Fibroblast of lung (primary cell): ENCODE data around the gene NAA50. TPM values are rescaled to one million over a fixed set of nuclear protein-coding genes. Genes with fewer than 3 reads are reported as not detected.
A peak's percentile ranks its signal among the peaks of the same experiment; 100 is the strongest.

Experiments used
- DNase-seq, 2 donors: peaks; one replicate each; pipeline versions ENCODE4 v3.0.0 to v3.0.0-alpha.2; 2010; ENCODE audit warnings: low read depth in 2 of 2
- H2AFZ ChIP-seq: 2 replicates; pipeline ENCODE4 v1.5.1; 2012; ENCODE audit warnings: low read length, control low read depth, inconsistent platforms
- H3K27ac ChIP-seq: 2 replicates; pipeline ENCODE4 v1.5.1; 2011; ENCODE audit warnings: low read length, control low read depth; ENCODE audit not compliant: insufficient read depth
- H3K27me3 ChIP-seq: 2 replicates; pipeline ENCODE4 v1.5.1; 2011; ENCODE audit warnings: mild to moderate bottlenecking, low read length; ENCODE audit not compliant: control insufficient read depth, insufficient read depth
- H3K36me3 ChIP-seq: 2 replicates; pipeline ENCODE4 v1.5.1; 2011; ENCODE audit warnings: low read length; ENCODE audit not compliant: control insufficient read depth, insufficient read depth
- H3K4me1 ChIP-seq: 2 replicates; pipeline ENCODE4 v1.5.1; 2011; ENCODE audit warnings: low read length; ENCODE audit not compliant: control insufficient read depth, insufficient read depth; ENCODE audit errors: extremely low read depth
- H3K4me2 ChIP-seq: 2 replicates; pipeline ENCODE4 v1.5.1; 2011; ENCODE audit warnings: low read length, control low read depth; ENCODE audit not compliant: insufficient read depth; ENCODE audit errors: extremely low read depth
- H3K4me3 ChIP-seq, 4 experiments: fragments of 200-600 bp in 1 of 4; sonication (generic) in 1 of 4; replicated peaks in 1 of 4; 2 replicates each; pipeline ENCODE4 v1.5.1; 2011 to 2016; ENCODE audit warnings: low read length in 4 of 4, low read depth in 3 of 4, mild to moderate bottlenecking in 3 of 4, control low read depth in 2 of 4, inconsistent platforms in 1 of 4, mixed read lengths in 1 of 4; ENCODE audit not compliant: insufficient read depth in 1 of 4; ENCODE audit errors: control extremely low read depth in 1 of 4
- H3K79me2 ChIP-seq: 2 replicates; pipeline ENCODE4 v1.5.1; 2012; ENCODE audit warnings: mild to moderate bottlenecking, low read length, inconsistent platforms; ENCODE audit not compliant: control insufficient read depth, insufficient read depth
- H3K9ac ChIP-seq: 2 replicates; pipeline ENCODE4 v1.5.1; 2011; ENCODE audit warnings: mild to moderate bottlenecking, low read length, control low read depth; ENCODE audit not compliant: insufficient read depth
- H3K9me3 ChIP-seq: 2 replicates; pipeline ENCODE4 v1.5.1; 2012; ENCODE audit warnings: low read depth, low read length; ENCODE audit not compliant: control insufficient read depth, insufficient read depth
- H4K20me1 ChIP-seq: 2 replicates; pipeline ENCODE4 v1.5.1; 2011; ENCODE audit warnings: low read length; ENCODE audit not compliant: control insufficient read depth, insufficient read depth; ENCODE audit errors: extremely low read depth
- CTCF ChIP-seq, 2 donors: IDR thresholded peaks in 1 of 2; conservative IDR thresholded peaks in 1 of 2; 1 replicate in 1 of 2; 2 replicates in 1 of 2; pipeline ENCODE4 v1.5.1; 2011 to 2012; ENCODE audit warnings: low read length in 2 of 2, control low read depth in 1 of 2, inconsistent platforms in 1 of 2, low read depth in 1 of 2, mild to moderate bottlenecking in 1 of 2
- EZH2 ChIP-seq: IDR thresholded peaks from 2 replicates; pipeline ENCODE4 v1.5.1; 2012; ENCODE audit warnings: low read length, control low read depth, mild to moderate bottlenecking; ENCODE audit errors: missing control alignments
- polyA plus RNA-seq, 2 donors: library from polyadenylated mRNA; depleted of rRNA in 1 of 2; stranded (reverse) in 1 of 2; unstranded in 1 of 2; fragments of >200 nt; gene quantifications; 2 replicates each; pipeline ENCODE4 v1.2.1, GENCODE V29; 2011 to 2012; ENCODE audit warnings: missing spikeins in 1 of 2
- total RNA-seq: library from RNA; depleted of rRNA; stranded (reverse); fragments of >200 nt; gene quantifications from 2 replicates; pipeline ENCODE4 v1.2.1, GENCODE V29; 2014

The NAA50 gene
- total and polyA plus RNA-seq, 2 donors (not counting 1 experiment from before 2014, with no cell fraction given): 150 to 252 TPM

DNA sequence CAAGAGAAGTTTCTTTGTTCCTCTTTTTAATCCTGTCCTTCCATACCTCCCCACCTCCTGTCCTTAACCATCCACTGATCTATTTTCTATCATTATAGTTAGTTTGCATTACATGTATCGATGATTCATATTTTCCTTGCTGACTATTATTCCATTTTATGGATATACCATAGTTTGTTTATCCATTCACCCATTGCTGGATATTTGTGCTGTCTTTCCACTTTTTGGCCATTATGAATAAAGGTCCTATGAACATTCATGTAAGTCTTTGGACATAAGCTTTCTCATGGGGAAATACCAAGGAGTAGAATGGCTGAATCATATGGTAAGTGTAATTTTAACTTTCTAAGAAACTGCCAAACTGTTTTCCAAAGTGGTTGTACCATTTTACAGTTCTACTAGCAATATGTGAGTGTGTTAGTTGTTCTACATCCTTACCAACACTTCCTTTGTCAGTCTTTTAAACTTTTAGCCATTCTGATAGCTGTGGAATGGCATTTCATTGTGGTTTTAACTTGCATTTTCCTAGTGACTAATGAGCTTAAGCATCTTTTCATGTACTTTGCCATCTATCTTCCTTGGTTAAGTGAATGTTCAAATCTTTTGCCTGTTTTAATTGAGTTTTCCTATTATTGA lies 12.5 kb upstream of the NAA50 start:
- H3K4me1 ChIP-seq: no peaks in the 10 kb centered on the region
- peak in 1 of 2 donors; percentile 94 for DNase-seq
- H4K20me1 ChIP-seq: no peaks in the 10 kb centered on the region
- H3K4me2 ChIP-seq: no peak overlapping the region
- H3K9me3 ChIP-seq: no peaks in the 10 kb centered on the region
- H3K36me3 ChIP-seq: no peaks in the 10 kb centered on the region
- TF ChIP-seq EZH2 (no peak), CTCF (conservative IDR thresholded peaks at IDR 0.05 in 1 of 2, IDR thresholded peaks at IDR 0.05 in 1 of 2; ENCODE audit: low read depth in 1 of 2, low read length in 2 of 2) (no peak)
- no peak overlapping the region for H3K9ac ChIP-seq
- H3K27ac ChIP-seq: no peak overlapping the region
- peaks cover 9% of the 10 kb centered on the region for H3K79me2 ChIP-seq
- no peaks in the 10 kb centered on the region for H3K27me3 ChIP-seq
- H2AFZ ChIP-seq: no peak overlapping the region
- no peak overlapping the region for H3K4me3 ChIP-seq

GRCh38 chr3:113754494-113755159 lies 8.6 kb upstream of the NAA50 start:
- H3K4me3 ChIP-seq: no peak overlapping the region
- H3K27ac ChIP-seq: no peak overlapping the region
- H3K4me2 ChIP-seq: no peak overlapping the region
- peaks cover 24% of the 10 kb centered on the region for H3K79me2 ChIP-seq
- TF ChIP-seq EZH2: no peak
- TF ChIP-seq CTCF (conservative IDR thresholded peaks at IDR 0.05 in 1 of 2, IDR thresholded peaks at IDR 0.05 in 1 of 2; ENCODE audit: low read depth in 1 of 2, low read length in 2 of 2): no peak
- no peaks in the 10 kb centered on the region for H3K27me3 ChIP-seq
- no peaks in the 10 kb centered on the region for H3K9me3 ChIP-seq
- no peak overlapping the region for H2AFZ ChIP-seq
- no peaks in the 10 kb centered on the region for H3K4me1 ChIP-seq
- H3K9ac ChIP-seq: no peak overlapping the region
- H4K20me1 ChIP-seq: no peaks in the 10 kb centered on the region
- DNase-seq: no peak
- H3K36me3 ChIP-seq: no peaks in the 10 kb centered on the region

DNA sequence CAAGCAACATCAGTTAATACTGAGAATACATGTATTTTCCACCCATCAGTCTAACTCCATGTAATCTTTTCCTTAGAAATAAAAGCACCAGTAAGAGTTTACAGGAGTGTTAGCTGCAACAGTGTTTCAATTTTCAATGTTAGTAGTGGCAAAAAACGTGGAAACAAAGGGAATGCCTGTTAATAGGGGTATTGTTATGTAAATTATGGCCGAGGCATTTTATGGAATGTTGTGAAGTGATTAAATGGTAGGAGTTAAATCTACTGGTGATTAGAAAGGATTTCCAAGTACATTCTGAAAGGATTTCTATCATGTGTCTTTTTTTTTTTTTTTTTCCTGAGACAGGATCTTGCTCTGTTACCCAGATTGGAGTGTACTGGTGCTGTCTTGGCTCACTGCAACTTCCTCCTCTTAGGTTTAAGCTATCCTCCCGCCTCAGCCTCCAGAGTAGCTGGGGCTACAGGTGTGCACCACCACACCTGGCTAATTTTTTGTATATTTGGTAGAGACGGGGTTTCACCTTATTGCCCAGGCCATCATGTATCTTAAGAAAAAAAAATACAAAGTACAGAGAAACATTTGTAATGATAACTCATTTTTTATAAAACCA lies 7.4 kb upstream of the NAA50 start:
- H3K4me3 ChIP-seq: no peak overlapping the region
- no peak overlapping the region for H3K9ac ChIP-seq
- no peak overlapping the region for H2AFZ ChIP-seq
- peaks cover 35% of the 10 kb centered on the region for H3K79me2 ChIP-seq
- H4K20me1 ChIP-seq: no peaks in the 10 kb centered on the region
- H3K9me3 ChIP-seq: no peaks in the 10 kb centered on the region
- no peaks in the 10 kb centered on the region for H3K27me3 ChIP-seq
- TF ChIP-seq CTCF (conservative IDR thresholded peaks at IDR 0.05 in 1 of 2, IDR thresholded peaks at IDR 0.05 in 1 of 2; ENCODE audit: low read depth in 1 of 2, low read length in 2 of 2) (no peak), EZH2 (no peak)
- no peaks in the 10 kb centered on the region for H3K36me3 ChIP-seq
- no peak overlapping the region for H3K27ac ChIP-seq
- no peak for DNase-seq
- H3K4me1 ChIP-seq: peaks cover 5% of the 10 kb centered on the region
- no peak overlapping the region for H3K4me2 ChIP-seq
